NCI-H345 treated with DMSO at 0.1 percent for 48 hours (cell line): ENCODE measurements around the gene PEAR1.
A peak's percentile ranks its signal among the peaks of the same experiment; 100 is the strongest.

Source experiments
- DNase-seq: peaks from one replicate; lab custom pipeline; 2025; ENCODE audit not compliant: unreplicated experiment; lab: John Stamatoyannopoulos, UW

The PEAR1 gene

GRCh38 chr1:156859523-156860112, 33.9 kb upstream of the PEAR1 start:
- DNase-seq = no peak

GRCh38 chr1:156860113-156860627, 33.3 kb upstream of the PEAR1 start:
- DNase-seq = no peak

- DNase-seq = peak; percentile 24
Observed at GRCh38 chr1:156860628-156861423, 32.7 kb upstream of the PEAR1 start, which contains the start of gene NTRK1. TSS of gene NTRK1 (plus strand) at chr1:156860865. CDS start at chr1:156860935, 70 bp downstream.

- no peak for DNase-seq
Observed at GRCh38 chr1:156862584-156862983, 30.9 kb upstream of the PEAR1 start.

- DNase-seq = no peak
Observed at GRCh38 chr1:156862997-156863599, 30.4 kb upstream of the PEAR1 start.

- no peak for DNase-seq
Observed at GRCh38 chr1:156863631-156864030, 29.9 kb upstream of the PEAR1 start.

- DNase-seq = no peak
Observed at GRCh38 chr1:156864796-156865195, 28.7 kb upstream of the PEAR1 start.

GRCh38 chr1:156865258-156865657, 28.3 kb upstream of the PEAR1 start:
- no peak for DNase-seq

GRCh38 chr1:156865865-156866248, 27.7 kb upstream of the PEAR1 start:
- DNase-seq = no peak

GRCh38 chr1:156866249-156866909, 27.1 kb upstream of the PEAR1 start:
- no peak for DNase-seq

- DNase-seq = no peak
Observed at GRCh38 chr1:156868341-156868740, 25.2 kb upstream of the PEAR1 start.

GRCh38 chr1:156869455-156869854, 24.1 kb upstream of the PEAR1 start:
- no peak for DNase-seq

- DNase-seq = no peak
Observed at GRCh38 chr1:156873659-156874058, 19.9 kb upstream of the PEAR1 start.

GRCh38 chr1:156874142-156874541, 19.4 kb upstream of the PEAR1 start:
- DNase-seq = no peak

- no peak for DNase-seq
Observed at GRCh38 chr1:156874572-156875340, 18.8 kb upstream of the PEAR1 start.

GRCh38 chr1:156875341-156875615, 18.2 kb upstream of the PEAR1 start:
- no peak for DNase-seq

- no peak for DNase-seq
Observed at GRCh38 chr1:156876281-156876680, 17.2 kb upstream of the PEAR1 start.

GRCh38 chr1:156877433-156878170, 15.9 kb upstream of the PEAR1 start:
- no peak for DNase-seq

GRCh38 chr1:156879876-156880275, 13.6 kb upstream of the PEAR1 start:
- DNase-seq = no peak

- DNase-seq = no peak
Observed at GRCh38 chr1:156880473-156880872, 13.0 kb upstream of the PEAR1 start.
